GM18870 (cell line): ENCODE data around the gene HIRA.
A peak's percentile ranks its signal among the peaks of the same experiment; 100 is the strongest.

Experiments
- ATAC-seq: cut with Tn5 transposase; IDR thresholded peaks from one replicate; pipeline ENCODE4 v1.9.1; 2021; ENCODE audit warnings: moderate library complexity; ENCODE audit not compliant: unreplicated experiment

HIRA gene

DNA sequence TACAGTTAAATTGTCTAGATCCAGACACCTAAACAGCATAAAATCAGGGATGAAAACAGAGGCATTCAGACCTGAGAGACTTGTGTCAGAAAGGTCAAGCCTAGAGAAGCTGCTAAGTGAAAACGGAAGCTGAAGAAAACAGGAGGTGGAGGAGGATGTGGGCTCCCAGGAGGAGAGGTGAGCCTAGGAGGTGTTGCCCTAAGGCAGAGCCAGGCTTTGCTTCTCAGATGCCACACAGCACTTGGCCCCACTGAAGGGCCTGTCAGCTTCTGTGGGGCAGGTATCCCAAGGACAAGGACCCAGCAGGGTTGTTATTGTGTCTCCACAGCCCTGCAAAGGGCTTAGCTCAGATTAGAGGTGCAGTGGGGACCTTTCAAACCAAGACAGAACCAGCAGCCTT, 33.0 kb upstream of the HIRA start:
- ATAC-seq: no peak

DNA sequence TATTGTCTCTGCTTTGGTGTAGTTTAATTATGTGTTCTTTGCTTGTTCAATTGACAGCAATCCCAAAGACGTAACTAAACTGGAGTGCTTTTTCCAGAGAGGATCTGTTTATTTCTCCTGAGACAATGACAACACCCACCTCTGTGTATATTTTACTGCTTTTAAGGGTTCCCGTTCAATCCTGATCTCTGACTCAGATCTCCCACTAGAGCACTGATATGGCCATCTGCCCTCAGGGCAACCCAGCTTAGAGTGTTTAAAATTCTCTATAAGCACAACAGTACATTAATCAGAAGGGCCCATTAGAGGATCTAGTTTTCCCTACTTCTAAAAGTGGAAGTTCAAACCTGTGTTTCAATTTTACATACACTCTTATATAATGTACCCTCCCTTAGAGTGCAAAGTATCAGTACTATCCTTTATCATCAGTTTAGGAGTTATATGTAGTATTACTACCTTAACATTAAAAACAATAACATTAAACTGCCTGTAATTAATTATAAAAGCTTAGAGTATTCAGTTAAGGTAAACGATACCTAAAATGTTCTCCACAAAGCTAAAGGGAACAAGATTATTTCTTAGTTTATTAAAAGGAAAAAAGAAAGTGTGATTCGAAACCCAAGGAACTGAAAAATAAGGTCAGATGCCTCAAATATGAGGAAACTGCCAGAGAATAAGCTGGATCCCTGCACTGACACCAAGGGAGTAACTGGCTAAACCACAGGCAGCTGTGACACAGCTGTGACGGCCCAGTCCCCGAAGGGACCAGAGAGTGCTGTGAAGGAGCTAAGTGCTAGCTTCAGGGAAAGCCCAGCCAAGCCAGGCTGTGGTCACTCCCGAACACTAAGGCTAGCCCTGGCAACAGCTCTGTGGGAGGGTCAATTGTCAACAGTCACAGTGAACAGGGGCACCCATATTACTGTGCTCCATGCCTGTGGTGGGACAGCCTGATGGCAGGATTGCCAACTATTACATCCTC, 32.2 kb upstream of the HIRA start:
- no peak for ATAC-seq

DNA sequence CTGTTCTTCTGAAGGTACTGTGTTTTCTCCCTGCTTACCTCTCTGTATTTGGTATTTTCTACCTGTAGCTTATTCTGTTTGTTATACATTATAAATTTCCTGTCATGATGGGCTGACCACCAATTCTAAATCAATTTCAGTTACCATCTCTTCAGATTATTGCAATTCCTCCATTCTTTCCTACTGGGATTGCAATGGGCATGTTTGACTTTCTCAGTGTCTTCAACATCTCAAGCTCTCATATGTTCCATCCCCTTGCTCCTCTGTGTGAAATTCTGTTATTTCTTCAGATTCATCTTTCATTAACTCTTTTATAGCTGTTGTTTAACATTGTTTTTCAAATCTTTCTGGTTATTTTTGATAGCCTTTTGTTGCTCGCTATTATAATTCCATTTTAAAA, 31.5 kb upstream of the HIRA start:
- ATAC-seq: no peak

GRCh38 chr22:19461506-19461905, 30.0 kb upstream of the HIRA start:
- no peak for ATAC-seq

DNA sequence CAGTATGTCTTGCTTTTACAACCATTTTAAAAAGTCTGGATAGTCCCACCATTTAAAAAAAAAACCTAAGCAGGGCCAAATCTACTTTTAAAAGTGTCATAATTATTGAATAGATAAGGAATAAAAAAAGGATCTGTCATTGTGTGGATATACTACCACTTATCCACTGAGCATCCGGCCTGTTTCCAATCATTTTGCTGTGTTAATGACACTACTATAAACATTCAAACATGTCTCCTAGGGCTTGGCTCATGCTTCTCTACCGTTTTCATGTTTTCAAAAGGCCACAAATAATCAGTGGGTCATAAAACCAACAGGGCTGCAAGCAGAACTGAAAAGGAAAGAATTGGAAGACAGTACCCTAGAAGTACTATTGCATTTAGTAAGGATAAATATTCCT, 28.5 kb upstream of the HIRA start:
- ATAC-seq: no peak

DNA sequence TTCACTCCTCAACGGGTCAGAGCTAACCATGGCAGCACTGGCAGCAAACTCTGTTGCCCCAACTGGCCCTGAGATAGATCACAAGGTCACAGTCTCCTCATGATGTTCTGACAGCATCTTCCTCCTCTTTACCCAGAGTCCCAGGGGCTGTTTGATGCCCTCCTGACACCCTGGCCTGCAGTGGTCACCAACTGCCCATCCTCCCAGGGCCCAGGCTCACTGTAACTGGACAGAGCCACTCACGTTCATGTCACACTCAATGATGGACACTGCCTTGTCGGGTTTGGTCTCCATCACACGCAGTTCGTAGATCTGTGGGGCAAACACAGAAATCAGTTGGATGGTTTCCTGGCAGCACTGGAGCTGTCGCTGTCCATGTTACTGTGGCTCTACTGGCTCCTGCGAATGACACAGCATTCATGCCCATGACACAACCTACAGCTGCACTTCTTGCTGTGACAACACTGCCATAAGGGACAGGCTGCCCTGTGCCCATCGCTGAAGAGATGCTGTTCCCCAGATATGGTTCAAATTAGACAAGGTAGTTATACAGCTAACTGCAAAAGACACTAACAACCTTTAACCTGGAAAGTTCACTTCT, 26.4 kb upstream of the HIRA start:
- ATAC-seq: no peak

DNA sequence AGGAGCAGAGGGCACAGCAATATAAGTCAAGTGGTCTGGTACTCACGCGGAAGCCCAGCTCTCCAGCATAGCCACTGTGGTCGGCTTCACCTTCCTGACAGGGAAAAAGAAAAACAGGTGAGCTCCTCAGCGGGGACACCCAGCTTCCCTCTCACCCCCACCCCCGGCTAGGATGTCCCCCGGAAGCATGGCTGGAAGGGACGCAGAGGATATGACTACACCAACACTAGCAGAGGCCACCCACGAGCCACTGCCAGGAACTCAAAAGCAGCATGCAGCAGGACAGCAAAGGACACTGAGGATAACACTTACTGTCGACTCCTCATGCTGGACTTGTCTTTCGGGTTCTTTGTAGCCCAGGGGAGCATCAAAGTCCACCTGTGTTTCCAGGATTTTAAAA, 25.0 kb upstream of the HIRA start:
- ATAC-seq: no peak

- ATAC-seq: no peak
Measured at GRCh38 chr22:19455585-19456370, 24.2 kb upstream of the HIRA start.

DNA sequence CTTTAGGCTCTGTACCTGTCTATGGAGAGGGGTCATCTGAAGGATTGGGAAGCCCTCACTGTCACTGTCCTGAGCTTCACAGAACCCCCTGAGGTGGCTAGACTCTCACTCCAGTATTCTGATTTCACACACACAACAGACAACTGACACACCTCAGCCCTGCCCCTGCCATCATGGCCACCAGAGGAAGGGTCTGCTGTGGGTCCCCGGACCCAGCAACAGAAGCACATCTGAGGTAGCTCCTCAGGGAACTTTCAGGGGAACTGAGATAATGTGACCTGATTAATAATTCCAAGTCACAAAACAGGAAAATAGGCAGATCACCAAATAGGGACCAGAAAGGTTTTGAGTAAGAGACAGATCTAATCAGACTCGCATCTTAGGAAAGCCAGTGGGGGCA, 23.5 kb upstream of the HIRA start:
- ATAC-seq: no peak

GRCh38 chr22:19454156-19454555, 22.6 kb upstream of the HIRA start:
- no peak for ATAC-seq

DNA sequence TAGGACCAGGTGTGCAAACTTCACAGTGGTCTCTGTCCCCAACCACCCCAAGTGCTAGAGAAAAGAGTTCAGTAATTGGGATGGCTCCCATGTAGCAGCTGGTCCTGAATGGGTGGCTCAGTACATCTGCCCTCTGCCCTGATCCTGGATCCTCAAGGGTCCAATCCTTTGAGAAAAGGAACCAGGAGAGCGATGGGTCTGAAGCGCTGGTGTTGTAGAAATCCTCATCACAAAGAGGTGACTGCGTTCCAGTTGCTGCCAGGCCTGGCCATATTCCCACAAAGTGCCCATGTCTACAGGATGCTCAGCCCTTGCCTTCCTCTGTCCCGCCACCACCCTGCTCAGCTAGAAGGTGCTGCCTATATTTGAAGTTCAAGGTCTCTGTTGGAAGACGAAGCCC, 22.2 kb upstream of the HIRA start:
- no peak for ATAC-seq

DNA sequence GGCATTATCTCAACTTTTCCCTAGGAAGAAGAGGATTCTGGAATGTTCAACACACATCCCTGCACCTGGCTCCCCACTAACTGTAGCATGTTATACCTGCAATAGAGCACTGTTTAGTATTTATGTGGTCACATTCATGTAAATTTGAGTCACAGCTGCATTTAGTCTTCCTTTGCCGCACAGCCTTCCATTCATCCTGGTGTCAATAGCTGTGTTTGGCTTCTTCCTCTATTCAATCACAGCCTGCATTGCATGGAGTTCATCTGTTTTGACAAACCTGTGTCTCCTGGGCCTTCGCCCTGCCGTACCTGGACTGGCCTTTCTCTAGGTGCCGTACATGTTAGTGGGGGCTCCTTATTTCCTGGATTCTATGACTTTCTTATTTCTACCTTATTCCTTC, 20.0 kb upstream of the HIRA start:
- ATAC-seq: no peak

DNA sequence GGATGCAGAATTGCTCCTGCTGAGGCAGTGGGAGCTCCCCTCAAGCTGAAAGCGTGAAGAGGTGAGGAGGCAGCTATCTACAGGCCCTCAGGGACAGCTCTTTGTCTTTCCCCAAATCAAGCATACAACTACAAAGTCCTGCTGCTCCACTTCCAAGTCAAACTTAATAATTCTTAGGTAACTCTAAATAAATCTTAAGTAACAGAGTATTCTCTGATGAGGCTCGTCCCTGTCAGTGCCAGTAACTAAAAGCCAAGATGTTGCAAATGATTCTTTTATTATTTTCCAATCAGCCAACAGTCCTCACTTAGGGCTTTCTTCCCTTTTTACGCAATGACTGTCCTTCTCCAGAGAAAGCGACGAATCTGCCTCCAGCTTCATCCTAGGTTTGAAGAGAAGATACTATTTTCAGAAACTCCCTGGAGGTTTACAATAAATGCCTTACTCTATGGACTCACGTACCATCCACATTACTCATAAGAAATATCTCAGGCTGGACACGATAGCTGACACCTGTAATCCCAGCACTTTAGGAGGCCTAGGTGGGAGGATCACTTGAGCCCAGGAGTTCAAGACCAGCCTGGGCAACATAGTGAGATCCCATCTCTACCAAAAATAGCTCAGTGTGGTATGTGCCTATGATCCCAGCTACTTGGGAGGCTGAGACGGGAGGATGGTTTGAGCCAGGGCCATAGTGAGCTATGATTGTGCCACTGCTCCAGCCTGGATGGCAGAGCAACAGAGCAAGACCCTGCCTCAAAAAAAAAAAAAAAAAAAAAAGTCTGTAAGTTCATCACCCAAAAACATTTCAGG, 19.0 kb upstream of the HIRA start:
- no peak for ATAC-seq

GRCh38 chr22:19449422-19449767, 17.9 kb upstream of the HIRA start:
- no peak for ATAC-seq

DNA sequence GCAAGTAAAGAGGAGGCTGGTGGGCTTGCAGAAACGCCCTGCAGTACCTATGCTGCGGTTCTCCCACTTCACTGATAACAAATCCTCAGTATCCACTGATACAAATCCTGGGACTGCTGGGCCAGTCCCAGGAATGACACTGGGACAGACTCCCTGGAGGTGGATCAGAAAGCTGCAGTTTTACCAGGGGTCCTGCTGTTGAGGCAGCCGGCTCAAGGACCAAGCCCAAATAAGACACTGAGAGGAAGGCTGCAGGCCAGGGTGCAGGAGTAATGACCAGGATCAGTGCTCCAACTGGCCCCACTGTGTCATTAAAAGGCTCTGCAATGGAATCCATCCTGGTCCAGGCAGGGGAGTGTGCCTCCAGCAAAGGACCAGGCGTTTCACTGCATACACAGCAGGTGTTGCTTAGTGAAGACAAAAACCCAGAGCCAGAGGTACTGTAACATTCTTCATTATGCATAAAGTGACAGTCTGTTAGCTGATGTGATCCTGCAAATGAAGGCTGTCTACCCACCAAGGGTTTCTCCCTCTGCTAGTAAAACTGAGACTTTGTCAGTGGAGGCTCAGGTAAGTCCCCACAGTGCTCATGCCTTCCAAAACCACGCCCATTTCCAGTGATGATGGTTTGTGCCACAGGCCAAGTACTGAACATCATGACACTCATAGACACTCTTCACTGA, 17.3 kb upstream of the HIRA start:
- no peak for ATAC-seq

DNA sequence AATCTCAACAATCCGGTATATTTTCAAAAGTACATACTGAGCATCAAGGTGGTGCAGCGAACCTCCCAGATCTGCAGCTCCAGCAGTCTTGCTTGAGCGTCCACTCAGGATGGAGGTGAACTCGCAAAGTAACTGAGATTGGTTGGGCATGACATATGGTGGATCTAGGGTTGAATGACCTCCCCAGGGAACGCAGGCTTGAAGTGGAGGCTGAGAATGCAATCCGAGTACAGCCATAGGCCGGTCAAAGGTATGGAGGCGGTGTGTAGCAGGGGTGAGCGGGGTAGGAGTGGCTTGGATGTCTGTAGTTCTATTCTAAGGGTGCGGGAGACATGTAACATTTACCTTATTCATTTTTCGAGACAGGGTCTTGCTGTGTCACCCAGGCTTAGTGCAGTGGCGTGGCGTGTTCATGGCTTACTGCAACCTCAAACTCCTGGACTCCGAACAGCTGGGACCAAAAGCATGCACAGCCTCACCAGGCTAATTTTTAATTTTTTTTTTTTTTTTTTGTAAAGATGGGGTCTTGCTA, 16.6 kb upstream of the HIRA start:
- ATAC-seq: peak; percentile 7

DNA sequence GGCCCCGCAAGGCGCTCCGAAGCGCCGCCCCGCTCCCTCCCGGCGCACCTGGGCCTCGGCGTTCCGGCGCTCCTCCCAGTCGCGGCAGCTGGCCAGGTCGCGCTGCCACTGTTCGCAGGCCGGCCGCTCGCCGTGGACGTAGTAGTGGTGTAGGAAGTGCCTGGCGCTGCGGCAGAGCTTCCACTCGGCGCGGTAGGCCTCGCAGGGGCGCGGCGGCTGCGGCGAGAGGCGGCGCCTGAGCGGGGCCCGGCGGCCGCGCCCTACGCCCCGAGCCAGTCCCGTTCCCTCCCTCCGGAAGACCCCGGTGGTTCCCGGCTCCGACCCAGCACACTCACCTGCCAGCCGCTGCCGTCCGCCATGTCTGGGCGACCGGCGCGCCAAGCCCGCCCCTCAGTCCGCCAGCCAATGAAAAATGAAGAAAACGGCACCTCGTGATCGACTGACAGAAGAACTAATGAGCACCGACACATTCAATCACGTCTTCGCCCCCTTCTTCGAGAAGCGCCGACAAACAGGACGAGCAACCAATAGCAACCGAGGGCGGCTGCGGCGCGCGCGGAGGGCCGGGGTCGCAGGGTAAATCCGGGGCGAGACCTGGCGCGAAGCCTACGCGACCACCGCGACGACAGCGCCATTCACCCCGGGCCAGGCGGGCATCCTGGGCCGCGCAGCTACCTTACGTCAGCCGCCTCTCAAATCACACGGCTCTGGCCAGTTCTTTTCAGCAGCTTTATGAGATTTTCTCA, 16.0 kb upstream of the HIRA start, which contains the start of gene C22orf39:
TSS of gene C22orf39 (minus strand) at position 382 of the 746 bp plus-strand sequence. CDS start at position 359, 23 bp downstream.
- ATAC-seq: peak; percentile 66

GRCh38 chr22:19446603-19447329, 15.2 kb upstream of the HIRA start:
- no peak for ATAC-seq
